CD4-positive, alpha-beta T cell treated with Interleukin-17A for 1 hour (primary cell): Measurements from ENCODE around the gene PNO1.
A peak's percentile ranks its signal among the peaks of the same experiment; 100 is the strongest.
"Not testable (repeated sequence)": the region's sequence is repeated elsewhere in the genome, so short reads cannot be mapped to it uniquely, and the experiment has no call there.

Experiments
- DNase-seq: peaks from one replicate; pipeline ENCODE4 v3.0.0-alpha.2; 2020

Gene PNO1

DNA sequence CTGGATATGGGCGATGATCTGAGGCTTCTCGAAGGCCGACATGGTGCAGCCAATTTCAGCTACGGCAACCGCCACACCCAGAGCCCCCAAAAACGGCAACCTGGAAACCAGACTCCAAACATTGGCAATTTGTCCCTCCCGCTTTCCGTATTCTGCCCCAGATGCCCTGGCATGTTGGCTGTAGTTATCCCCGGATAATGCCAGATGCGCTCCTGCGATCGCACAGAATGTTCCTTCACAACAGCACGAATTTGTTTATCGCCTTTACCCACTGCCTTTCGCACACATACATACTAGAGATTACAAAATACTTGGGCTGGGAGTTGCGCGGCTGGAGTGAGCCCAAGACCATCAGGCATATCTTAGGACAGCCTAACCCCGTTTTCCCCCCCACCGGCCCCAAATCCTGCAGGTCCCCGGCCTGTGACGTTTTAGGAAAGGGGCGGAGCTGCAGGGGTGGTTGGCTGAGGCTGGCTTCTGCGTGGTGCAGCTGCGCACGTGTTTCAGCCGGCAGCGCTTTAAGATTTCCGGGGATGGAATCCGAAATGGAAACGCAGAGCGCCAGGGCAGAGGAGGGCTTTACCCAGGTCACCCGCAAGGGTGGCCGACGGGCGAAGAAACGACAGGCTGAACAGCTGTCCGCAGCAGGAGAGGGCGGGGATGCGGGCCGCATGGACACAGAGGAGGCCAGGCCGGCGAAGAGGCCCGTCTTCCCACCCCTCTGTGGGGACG is at the start of gene PNO1:
TSS of gene PNO1 (plus strand) at position 487 of the 732 bp plus-strand sequence. CDS start at position 534, 47 bp downstream.
- peak; percentile 98 for DNase-seq

DNA sequence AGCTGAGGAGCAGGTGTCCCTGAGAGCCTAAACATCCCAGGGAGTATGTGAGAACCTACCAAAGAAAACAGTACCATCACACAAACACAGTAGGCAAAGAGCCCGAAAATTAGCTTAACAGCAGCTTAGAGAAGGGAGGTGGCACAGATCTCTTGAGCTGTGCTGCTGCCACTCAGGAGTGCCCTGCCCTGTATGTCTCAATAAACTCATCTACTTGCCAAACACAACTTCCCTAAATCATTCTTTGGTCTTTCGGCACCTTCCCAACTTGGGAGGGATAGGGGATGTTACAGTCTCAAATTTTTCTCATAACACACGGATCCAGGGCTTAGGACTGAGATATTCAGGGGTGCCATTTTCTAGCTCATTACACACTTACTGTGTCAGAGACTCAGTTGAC is 49.6 kb upstream of the PNO1 start:
- DNase-seq = no peak

DNA sequence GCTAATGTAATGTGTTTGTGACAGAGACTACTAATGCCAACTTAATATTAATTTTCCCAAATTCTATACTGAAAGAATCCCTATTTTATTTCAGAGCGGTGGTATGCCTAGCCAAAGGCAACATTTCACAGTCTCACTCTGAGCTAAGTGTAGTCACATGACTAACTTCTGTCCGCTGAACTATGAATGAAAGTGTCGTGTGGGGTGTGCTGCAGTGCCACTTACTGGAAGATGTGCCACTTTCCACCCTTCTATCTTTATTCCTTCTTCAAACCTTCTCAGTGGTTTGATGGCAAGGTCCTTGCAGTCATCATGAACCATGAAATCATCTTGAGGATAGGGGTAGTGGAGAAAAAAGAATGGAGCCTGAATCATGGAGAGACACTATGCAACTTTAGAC is 47.6 kb upstream of the PNO1 start:
- DNase-seq = no peak

DNA sequence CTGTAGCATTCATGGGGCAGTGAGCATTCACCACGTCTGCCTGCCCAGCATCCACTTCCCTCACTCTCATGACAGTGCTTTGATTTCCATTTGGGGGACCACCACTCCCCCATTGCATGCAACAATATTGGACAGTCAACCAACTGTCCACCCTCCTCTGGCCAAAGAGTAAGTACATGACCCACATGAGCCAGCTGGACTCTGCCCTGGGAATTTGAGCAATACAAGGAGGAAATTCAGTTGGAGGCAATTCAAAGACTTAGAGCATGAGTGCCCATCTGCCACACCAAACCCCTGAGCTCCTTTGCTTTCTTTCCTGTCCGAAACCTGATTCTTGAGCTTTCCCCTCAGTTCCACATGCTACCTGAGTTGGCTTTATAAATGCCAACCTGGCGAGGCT is 41.7 kb upstream of the PNO1 start:
- DNase-seq = no peak

DNA sequence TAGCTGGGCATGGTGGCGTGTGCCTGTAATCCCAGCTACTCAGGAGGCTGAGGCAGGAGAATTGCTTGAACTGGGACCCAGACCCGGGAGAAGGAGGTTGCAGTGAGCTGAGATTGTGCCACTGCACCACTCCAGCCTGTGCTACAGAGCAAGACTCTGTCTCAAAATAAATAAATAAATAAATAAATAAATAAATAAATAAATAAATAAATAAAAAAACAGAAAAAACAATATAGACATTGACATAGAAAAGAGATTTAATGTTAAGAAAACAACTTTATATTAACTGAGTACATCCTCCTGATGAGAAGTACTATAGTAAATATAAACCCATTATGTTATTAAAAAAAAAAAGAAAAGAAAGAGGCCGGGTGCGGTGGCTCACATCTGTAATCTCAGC is 39.8 kb upstream of the PNO1 start:
- not testable (repeated sequence) for DNase-seq

DNA sequence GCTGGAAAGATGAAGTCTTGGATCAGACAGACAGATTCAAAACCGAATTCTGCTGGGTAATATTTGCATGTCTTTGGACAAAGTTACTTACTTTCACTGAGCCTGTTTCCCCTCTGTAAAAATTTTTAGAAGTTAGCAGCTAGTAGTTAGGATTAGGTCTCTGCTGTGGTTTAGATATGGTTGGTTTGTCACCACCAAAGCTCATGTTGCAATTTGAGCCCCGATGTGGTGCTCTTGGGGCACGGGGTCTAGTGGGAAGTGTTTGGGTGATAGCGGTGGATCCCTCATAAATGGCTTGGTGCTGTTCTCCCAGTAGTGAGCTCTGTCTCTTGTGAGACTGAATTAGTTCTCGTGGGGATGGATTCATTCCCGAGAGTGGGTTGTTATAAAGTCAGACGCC is 38.9 kb upstream of the PNO1 start:
- no peak for DNase-seq

DNA sequence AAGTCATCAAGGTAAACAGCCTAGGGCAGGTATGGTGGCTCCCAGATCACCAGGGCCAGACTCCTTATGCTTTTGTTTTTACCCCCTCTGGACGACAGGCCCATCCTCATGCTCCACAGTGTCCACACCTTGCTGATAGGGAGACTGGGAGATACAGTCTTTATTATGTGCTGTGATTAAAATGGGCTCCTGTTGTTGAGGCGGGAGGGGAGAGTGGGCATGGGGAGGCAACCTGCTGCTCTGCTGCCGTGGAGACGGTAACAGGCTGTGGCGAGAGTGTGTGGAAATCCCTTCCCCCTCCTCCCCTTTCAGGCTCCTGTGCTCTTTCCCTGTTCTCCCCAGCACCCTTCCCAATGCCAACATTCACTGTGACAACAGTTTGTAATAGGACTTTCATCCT is 38.2 kb upstream of the PNO1 start:
- no peak for DNase-seq

DNA sequence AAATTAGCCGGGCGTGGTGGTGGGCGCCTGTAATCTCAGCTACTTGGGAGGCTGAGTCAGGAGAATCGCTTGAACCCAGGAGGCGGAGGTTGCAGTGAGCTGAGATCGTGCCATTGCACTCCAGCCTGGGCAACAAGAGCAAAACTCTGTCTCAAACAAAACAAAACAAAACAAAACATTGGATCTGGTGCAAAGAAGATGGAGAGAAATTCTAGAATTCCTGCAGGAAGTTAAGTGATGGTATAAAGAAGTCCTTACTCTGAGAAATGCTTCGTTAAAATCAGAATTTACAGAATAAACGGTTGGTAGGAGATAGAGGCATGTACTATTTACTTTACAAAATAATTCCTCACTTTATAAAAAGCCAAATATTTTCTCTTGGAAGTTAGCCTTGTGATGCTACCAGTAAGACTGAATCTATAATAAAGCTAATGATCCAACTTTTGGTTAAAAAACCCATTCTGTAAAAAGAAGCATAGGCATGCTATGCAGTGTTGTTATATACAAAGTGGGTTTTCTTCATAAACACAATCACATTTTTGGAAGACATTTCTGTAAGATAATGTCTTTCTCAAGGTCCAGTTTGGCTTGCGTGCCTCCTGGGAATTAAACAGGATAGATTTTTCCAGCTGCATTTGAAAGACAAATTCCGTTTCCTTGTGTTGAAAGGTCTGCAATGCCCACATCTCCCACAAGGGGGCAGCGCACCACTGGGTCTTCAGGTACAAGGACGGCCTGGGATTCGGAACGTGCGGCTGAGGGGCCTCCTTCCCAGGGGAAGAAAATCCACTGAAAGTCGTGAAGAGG is 35.6 kb upstream of the PNO1 start:
- DNase-seq = peak; percentile 76

- DNase-seq = no peak
Observed at GRCh38 chr2:68122680-68122964, 35.1 kb upstream of the PNO1 start.

DNA sequence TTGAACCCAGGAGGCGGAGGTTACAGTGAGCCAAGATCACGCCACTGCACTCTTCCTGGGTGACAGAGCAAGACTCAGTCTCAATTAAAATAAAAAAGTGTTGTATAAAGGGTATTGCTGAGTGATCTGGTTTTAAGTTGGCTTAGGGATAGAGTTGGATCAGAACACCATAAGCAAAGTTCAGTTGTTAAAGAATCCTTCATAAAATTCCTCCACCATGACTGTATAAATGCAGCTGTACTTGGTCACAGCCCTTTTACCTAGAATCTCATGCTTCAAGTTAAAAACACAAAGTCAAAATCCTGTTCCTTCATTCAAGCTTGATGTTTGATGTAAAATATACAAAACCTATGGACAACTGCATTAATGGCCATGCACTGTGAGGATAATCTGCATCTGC is 33.4 kb upstream of the PNO1 start:
- no peak for DNase-seq

DNA sequence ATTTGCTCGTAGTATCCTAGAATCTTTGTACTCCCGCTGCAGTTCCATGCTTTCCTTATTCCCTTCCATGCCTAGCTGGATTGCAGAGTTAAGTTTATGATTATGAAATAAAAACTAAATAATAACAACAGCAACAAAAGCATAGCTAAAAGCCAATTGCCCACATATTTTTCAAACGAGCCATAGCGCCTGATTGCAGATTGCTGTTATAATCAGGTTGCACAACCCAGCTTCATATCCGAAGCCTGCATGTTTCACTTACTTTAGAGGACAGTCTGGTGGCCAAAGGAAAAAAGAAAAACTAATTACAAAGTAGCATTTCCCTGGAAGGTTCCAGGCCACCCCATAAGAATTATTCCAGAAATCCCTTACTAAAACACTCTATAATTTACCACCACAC is 31.9 kb upstream of the PNO1 start:
- no peak for DNase-seq

GRCh38 chr2:68126561-68126960 is 31.1 kb upstream of the PNO1 start:
- no peak for DNase-seq

DNA sequence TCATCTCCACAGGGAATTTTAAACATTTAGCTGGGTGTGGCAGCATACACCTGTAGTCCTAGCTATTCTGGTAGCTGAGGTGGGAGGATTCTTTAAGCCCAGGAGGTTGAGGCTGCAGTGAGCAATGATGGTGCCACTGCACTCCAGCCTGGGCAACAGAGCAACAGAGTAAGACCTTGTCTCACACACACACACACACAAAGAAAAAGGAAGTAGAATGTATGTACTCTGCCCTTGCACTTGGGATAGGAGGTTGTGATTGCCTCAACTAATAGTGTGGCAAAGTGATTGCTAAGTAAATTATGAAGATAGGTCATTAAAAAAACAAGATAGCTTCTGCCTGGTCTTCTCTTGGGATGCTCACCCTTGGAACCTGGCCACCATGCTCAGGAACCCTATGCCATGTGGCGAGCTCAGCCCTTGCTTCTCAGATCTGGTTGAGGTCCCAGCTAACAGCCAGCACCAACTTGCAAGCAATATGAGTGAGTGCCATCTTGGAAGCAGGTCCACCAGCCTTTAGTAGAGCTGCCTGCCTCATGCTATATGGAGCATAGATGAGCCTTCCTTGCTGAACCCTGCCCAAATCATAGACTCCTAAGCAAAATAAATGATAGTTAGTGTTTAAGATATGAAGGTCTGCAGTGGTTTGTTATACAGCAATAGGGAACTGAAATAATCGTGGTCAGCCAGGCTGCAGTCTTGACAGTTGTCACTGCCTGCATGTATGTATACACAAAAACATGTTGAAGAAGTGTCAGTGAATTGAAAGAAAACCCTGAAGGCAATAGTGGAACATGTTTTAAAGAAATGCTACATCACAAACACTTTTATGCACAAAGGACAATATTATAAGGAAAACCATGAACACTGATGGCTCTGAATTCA is 30.1 kb upstream of the PNO1 start:
- no peak for DNase-seq

- DNase-seq = no peak
Observed at GRCh38 chr2:68134120-68134519, 23.6 kb upstream of the PNO1 start.

- no peak for DNase-seq
Observed at GRCh38 chr2:68134554-68134953, 23.1 kb upstream of the PNO1 start.

GRCh38 chr2:68135448-68136320 is 22.0 kb upstream of the PNO1 start:
- no peak for DNase-seq

DNA sequence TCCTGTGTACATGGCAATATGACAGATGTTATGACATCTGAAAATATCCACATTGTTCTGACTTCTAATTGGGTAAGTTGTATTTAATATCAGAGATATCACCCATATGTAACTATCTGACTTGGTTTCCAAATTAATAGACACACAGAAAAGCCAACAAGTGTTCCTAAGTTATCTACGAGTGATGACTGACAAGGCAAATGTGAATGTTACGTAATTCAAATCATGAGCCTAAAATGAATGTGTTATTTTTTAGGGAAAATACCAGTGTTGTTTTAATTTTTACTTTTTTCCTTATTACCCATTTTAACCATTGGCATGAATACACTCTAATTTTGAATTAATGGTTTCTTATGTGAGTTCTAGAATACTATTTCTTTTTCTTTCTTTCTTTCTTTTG is 15.8 kb upstream of the PNO1 start:
- no peak for DNase-seq

DNA sequence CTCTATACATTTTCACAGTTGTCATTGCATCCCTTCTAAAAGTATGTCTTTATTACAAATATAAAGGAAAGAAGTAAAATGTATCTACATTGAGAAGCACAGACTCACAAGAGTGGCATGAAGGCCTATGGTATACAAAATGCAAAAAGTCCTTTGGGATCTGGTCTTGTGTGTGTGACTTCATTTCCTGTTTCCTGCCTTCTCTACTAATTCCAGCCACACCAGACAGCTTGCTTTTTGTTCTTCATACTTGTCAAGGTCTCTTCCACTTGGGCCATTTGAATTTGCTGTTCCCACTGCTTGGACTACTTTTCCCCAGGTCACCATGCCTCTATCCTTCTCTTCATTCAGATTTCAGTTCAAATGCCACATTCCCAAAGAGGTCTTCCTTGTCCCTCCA is 6.7 kb upstream of the PNO1 start:
- DNase-seq = no peak

- no peak for DNase-seq
Observed at GRCh38 chr2:68152681-68153347, 4.9 kb upstream of the PNO1 start.

- no peak for DNase-seq
Observed at GRCh38 chr2:68155618-68156017, 2.1 kb upstream of the PNO1 start.

DNA sequence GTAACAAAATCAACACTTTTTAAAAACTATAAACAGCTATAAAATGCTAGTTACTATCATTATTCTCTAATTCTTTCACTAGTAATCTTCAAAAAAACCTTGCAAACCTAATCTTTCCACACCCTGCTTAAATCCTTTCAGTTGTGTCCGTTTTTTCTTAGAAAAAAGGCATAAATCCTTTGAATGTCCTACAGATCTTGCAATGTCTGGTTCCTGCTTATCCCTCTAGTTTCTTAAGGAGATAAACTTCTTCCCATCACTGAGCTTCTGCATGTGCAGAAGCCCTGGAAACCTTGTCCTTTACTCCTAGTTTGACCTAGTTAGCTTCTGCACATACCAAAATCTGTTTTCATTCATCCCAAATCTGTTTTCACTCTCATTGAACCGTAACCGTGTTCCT is 1.3 kb upstream of the PNO1 start:
- DNase-seq = no peak

DNA sequence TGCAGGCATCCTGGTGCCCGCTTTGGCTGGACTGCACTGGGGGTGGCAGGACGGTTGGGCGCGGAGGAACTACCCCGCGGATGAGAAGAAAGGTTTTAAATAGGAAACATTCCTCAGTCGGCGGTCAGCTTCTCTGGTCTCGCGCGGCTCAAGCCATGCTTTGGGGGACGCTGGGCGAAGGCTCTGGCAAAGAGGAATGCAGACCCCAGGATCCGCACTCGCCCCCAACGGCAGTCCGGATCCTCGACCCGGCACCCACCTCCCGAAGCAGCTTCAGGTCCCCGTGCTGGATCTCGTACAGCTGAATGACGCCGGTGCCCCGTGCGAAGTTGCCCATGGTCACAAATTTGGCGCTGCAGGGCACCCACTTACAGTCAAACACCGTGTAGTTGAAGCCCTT is 686 bp upstream of the PNO1 start:
- DNase-seq = no peak
